ENCODE results near the gene RPL36A. TPM values are rescaled to one million over a fixed set of nuclear protein-coding genes. Genes with fewer than 3 reads are reported as not detected.

RPL36A gene
- total RNA-seq, 2 experiments from 2014 or later: 255 to 425 TPM

GRCh38 chrX:101398694-101399093, 7.9 kb downstream of the RPL36A start:
- no peak for DNase-seq
- POLR2A ChIA-PET: no interaction called here

GRCh38 chrX:101399825-101400224, 9.0 kb downstream of the RPL36A start:
- Mint-ChIP-seq H3K9me3 (no peaks in the 10 kb centered on the region), H3K27me3 (no peaks in the 10 kb centered on the region), H3K27ac (no peak overlapping the region), H3K4me3 (no peak overlapping the region), H3K36me3 (ENCODE audit: low read depth) (peaks cover 31% of the 10 kb centered on the region), H3K4me1 (peaks cover 6% of the 10 kb centered on the region)
- ChIA-PET POLR2A (no interaction called here), CTCF (interaction anchor here (1.4 to 2.3 kb wide), 2 partner anchors 9 to 22 kb away, joined by 5 to 9 read pairs; partner anchors contain the start of gene RPL36A)
- no peak for DNase-seq

More at GRCh38 chrX:101398694-101399093, 7.9 kb downstream of the RPL36A start:
- Mint-ChIP-seq H3K27ac (no peak overlapping the region), H3K36me3 (ENCODE audit: low read depth) (peaks cover 30% of the 10 kb centered on the region), H3K4me3 (no peak overlapping the region), H3K27me3 (no peaks in the 10 kb centered on the region), H3K9me3 (no peaks in the 10 kb centered on the region), H3K4me1 (peaks cover 5% of the 10 kb centered on the region)
- CTCF ChIA-PET: no interaction called here

GRCh38 chrX:101407167-101407747, 16.4 kb downstream of the RPL36A start:
- DNase-seq: peak; percentile 8
- POLR2A ChIA-PET: no interaction called here
- CTCF ChIA-PET: interaction anchor here (0.9 kb wide), 1 partner anchor 18 kb away, joined by 3 read pairs; no protein-coding TSS in a partner anchor
- H3K36me3 Mint-ChIP-seq (ENCODE audit: low read depth): peaks cover 15% of the 10 kb centered on the region
- H3K27me3 Mint-ChIP-seq: no peaks in the 10 kb centered on the region
- no peaks in the 10 kb centered on the region for H3K9me3 Mint-ChIP-seq
- H3K4me1 Mint-ChIP-seq: peaks cover 22% of the 10 kb centered on the region
- H3K27ac Mint-ChIP-seq: peak overlapping the region; percentile 95
- peak overlapping the region; percentile 83 for H3K4me3 Mint-ChIP-seq

DNA sequence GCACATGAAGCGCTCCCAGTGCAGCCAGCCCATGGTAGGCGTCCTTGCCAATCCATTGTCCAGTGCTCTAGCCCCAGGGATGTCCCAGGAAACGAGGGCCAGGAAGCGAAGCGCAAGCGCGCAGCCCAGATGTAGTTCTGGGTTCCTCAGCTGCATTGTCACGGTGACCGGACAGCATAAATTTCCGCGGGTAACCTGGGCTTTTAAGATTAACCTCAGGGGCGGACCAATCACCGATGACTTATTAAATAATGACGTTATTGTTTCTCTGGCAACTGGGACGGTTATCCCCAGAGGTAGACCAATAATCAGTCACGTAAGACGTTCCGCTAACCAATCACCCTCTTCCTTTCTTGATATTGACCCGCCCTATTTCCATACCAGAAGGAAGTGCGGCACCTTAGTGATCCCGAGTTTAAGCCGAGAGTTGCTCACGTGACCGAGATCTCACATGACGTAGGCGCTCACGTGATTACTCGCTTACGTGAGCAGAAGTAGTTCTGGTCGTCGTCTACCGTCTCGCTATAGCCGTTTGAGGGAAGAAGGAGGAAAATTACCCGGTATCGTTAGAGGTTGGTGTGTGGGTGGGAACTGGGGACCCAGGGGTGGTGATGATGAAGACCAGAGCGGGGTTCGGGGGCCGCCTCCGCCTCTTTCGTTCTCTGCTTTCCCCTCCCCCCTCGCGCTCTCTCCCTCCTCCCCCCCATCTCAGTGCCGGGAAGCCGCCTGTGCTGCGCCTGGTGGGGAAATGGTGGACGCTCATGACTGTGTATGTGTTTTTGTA, 17.1 kb downstream of the RPL36A start, which contains the start of the genes GLA and HNRNPH2:
Gene GLA, minus strand, starts transcription at position 178 of the 784 bp plus-strand sequence. Its CDS starts 22 bp downstream, at position 156.
Gene HNRNPH2, plus strand, starts transcription at position 475 of the 784 bp plus-strand sequence. CDS start 3,767 bp downstream, outside the sequence.
- peaks cover 16% of the 10 kb centered on the region for H3K36me3 Mint-ChIP-seq (ENCODE audit: low read depth)
- H3K9me3 Mint-ChIP-seq: no peaks in the 10 kb centered on the region
- H3K27ac Mint-ChIP-seq: peak within 1 kb of the TSS; percentile 95
- POLR2A ChIA-PET: no interaction called here
- peaks cover 28% of the 10 kb centered on the region for H3K4me1 Mint-ChIP-seq
- CTCF ChIA-PET: interaction anchor here (0.9 kb wide), 1 partner anchor 18 kb away, joined by 3 read pairs; no protein-coding TSS in a partner anchor
- peak; percentile 89 for DNase-seq
- H3K27me3 Mint-ChIP-seq: no peaks in the 10 kb centered on the region
- peak within 1 kb of the TSS; percentile 83 for H3K4me3 Mint-ChIP-seq

DNA sequence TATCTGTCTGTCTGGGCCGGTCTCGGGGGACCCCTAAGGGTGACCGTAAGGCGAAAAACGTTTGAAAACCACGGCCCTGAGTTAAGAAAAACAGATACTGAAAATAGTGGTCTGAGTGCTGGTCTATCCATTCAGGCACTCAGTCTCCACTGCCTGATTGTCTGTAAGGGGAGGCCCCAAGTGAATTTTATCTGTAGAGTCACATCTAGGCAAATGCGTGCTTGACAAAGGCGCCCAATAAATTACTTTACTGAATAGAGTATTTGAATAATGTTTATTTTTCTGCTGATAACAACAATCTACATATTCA, 17.7 kb downstream of the RPL36A start:
- Mint-ChIP-seq H3K9me3 (no peaks in the 10 kb centered on the region), H3K4me1 (peaks cover 30% of the 10 kb centered on the region), H3K27me3 (no peaks in the 10 kb centered on the region), H3K36me3 (ENCODE audit: low read depth) (peaks cover 18% of the 10 kb centered on the region), H3K27ac (peak overlapping the region; percentile 95), H3K4me3 (peak overlapping the region; percentile 83)
- POLR2A ChIA-PET: no interaction called here
- DNase-seq: no peak
- CTCF ChIA-PET: no interaction called here

DNA sequence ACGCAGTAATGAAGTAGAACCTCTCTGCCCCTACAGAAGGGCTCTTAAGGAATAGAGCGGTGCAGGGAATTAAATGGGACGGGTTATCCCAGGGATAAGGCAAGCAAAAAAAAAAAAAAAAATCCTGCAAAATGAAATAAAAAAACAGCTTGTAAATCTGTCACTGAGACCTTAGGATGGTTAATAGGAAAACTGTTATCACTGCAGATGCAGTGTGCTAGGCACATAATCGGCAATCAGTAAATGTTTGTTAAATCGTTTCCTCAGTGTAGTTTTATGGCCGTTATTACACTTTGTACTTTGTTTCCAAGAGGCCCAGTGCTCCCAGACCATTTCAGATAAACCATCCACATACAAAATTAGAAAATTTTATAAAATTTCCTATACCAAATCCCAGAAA, 18.2 kb downstream of the RPL36A start:
- peaks cover 15% of the 10 kb centered on the region for H3K36me3 Mint-ChIP-seq (ENCODE audit: low read depth)

GRCh38 chrX:101410461-101410860, 19.6 kb downstream of the RPL36A start:
- H3K27me3 Mint-ChIP-seq: no peaks in the 10 kb centered on the region
- ChIA-PET CTCF (no interaction called here), POLR2A (no interaction called here)
- peaks cover 34% of the 10 kb centered on the region for H3K4me1 Mint-ChIP-seq
- H3K36me3 Mint-ChIP-seq (ENCODE audit: low read depth): peaks cover 14% of the 10 kb centered on the region
- DNase-seq: no peak
- peak overlapping the region; percentile 57 for H3K4me3 Mint-ChIP-seq
- no peaks in the 10 kb centered on the region for H3K9me3 Mint-ChIP-seq
- H3K27ac Mint-ChIP-seq: peak overlapping the region; percentile 65

More for the DNA sequence above, 18.2 kb downstream of the RPL36A start:
- Mint-ChIP-seq H3K27ac (peak overlapping the region; percentile 95), H3K9me3 (no peaks in the 10 kb centered on the region), H3K4me3 (peak overlapping the region; percentile 83), H3K27me3 (no peaks in the 10 kb centered on the region), H3K4me1 (peaks cover 29% of the 10 kb centered on the region)
- ChIA-PET POLR2A (no interaction called here), CTCF (interaction anchor here (0.6 to 0.7 kb wide), 2 partner anchors 62 to 248 kb away, joined by 3 read pairs; no protein-coding TSS in a partner anchor)
- DNase-seq: no peak

- DNase-seq: no peak
- no peak overlapping the region for H3K27ac Mint-ChIP-seq
- no peaks in the 10 kb centered on the region for H3K9me3 Mint-ChIP-seq
- peaks cover 14% of the 10 kb centered on the region for H3K36me3 Mint-ChIP-seq (ENCODE audit: low read depth)
- no peak overlapping the region for H3K4me3 Mint-ChIP-seq
- CTCF ChIA-PET: no interaction called here
- H3K27me3 Mint-ChIP-seq: no peaks in the 10 kb centered on the region
- peaks cover 33% of the 10 kb centered on the region for H3K4me1 Mint-ChIP-seq
- POLR2A ChIA-PET: no interaction called here
These were observed 21.2 kb downstream of the RPL36A start for GRCh38 chrX:101411984-101412383.

GRCh38 chrX:101415180-101416145, 24.7 kb downstream of the RPL36A start:
- Mint-ChIP-seq H3K4me1 (peaks cover 40% of the 10 kb centered on the region), H3K27me3 (no peaks in the 10 kb centered on the region), H3K36me3 (ENCODE audit: low read depth) (peaks cover 17% of the 10 kb centered on the region), H3K4me3 (no peak overlapping the region), H3K27ac (peak overlapping the region; percentile 50), H3K9me3 (no peaks in the 10 kb centered on the region)
- DNase-seq: peak; percentile 61
- POLR2A ChIA-PET: no interaction called here
- CTCF ChIA-PET: interaction anchor here (0.6 to 1.9 kb wide), 7 partner anchors 9 to 1550 kb away, joined by 3 to 5 read pairs (median 3); no protein-coding TSS in a partner anchor

DNA sequence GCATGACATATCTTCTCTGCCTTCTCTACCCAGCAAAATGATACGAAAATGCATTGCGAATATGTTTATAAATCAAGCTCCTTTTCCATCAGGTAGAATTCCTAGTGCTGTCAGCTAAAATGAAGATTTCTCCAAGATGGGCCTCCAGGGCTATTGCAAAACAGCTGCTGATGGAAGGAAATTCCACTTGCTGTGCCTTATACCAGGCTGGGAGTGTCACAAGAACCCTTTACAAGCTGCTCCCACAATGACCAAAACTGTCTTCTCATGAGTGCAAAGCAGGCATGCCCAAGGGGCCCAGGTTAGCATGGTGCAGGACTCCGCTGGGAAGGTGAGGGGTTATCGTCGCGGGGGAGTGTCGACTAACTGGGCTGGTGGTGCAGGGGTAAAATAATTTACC, 25.9 kb downstream of the RPL36A start:
- H3K4me1 Mint-ChIP-seq: peaks cover 36% of the 10 kb centered on the region
- peak overlapping the region; percentile 66 for H3K27ac Mint-ChIP-seq
- no peak overlapping the region for H3K4me3 Mint-ChIP-seq
- POLR2A ChIA-PET: no interaction called here
- CTCF ChIA-PET: interaction anchor here (0.5 to 1.9 kb wide), 5 partner anchors 9 to 1146 kb away, joined by 3 to 5 read pairs (median 5); no protein-coding TSS in a partner anchor
- no peaks in the 10 kb centered on the region for H3K9me3 Mint-ChIP-seq
- H3K36me3 Mint-ChIP-seq (ENCODE audit: low read depth): peaks cover 16% of the 10 kb centered on the region
- no peaks in the 10 kb centered on the region for H3K27me3 Mint-ChIP-seq
- no peak for DNase-seq

GRCh38 chrX:101417190-101417589, 26.4 kb downstream of the RPL36A start:
- POLR2A ChIA-PET: no interaction called here
- CTCF ChIA-PET: interaction anchor here (1.3 to 1.7 kb wide), 2 partner anchors 26 to 342 kb away, joined by 5 to 6 read pairs; partner anchors contain the start of gene RPL36A
- peaks cover 35% of the 10 kb centered on the region for H3K4me1 Mint-ChIP-seq
- peak overlapping the region; percentile 82 for H3K4me3 Mint-ChIP-seq
- no peaks in the 10 kb centered on the region for H3K27me3 Mint-ChIP-seq
- no peaks in the 10 kb centered on the region for H3K9me3 Mint-ChIP-seq
- H3K36me3 Mint-ChIP-seq (ENCODE audit: low read depth): peaks cover 12% of the 10 kb centered on the region
- H3K27ac Mint-ChIP-seq: peak overlapping the region; percentile 95
- DNase-seq: no peak
